H9 (cell line): ENCODE measurements around the gene RPL11. TPM values are rescaled to one million over a fixed set of nuclear protein-coding genes. Genes with fewer than 3 reads are reported as not detected.

ENCODE experiments used
- DNase-seq: peaks from one replicate; pipeline ENCODE4 v3.0.0-alpha.2; 2017
- H2AFZ ChIP-seq: one replicate; pipeline ENCODE4 v1.6.1; 2013; ENCODE audit warnings: mild to moderate bottlenecking, low read length, control low read depth, moderate library complexity
- H2AK5ac ChIP-seq: 2 replicates; pipeline ENCODE4 v1.6.1; 2013; ENCODE audit warnings: low read length, control low read depth, mixed read lengths; ENCODE audit not compliant: insufficient read length
- H2BK120ac ChIP-seq: one replicate; pipeline ENCODE4 v1.6.1; 2013; ENCODE audit warnings: low read depth, mild to moderate bottlenecking, low read length, control low read depth, inconsistent platforms; ENCODE audit not compliant: poor library complexity, severe bottlenecking
- H2BK12ac ChIP-seq: 2 replicates; pipeline ENCODE4 v1.6.1; 2013; ENCODE audit warnings: low read length, control low read depth, mixed read lengths, low read depth; ENCODE audit not compliant: insufficient read length
- H2BK15ac ChIP-seq: 2 replicates; pipeline ENCODE4 v1.6.1; 2013; ENCODE audit warnings: low read depth, low read length, control low read depth
- H2BK20ac ChIP-seq: one replicate; pipeline ENCODE4 v1.6.1; 2013; ENCODE audit warnings: low read depth, mild to moderate bottlenecking, low read length, control low read depth, inconsistent platforms; ENCODE audit not compliant: poor library complexity, severe bottlenecking
- H2BK5ac ChIP-seq: 2 replicates; pipeline ENCODE4 v1.6.1; 2013; ENCODE audit warnings: low read length, control low read depth, mixed read lengths; ENCODE audit not compliant: insufficient read length
- H3K14ac ChIP-seq: 2 replicates; pipeline ENCODE4 v1.6.1; 2013; ENCODE audit warnings: low read length, control low read depth; ENCODE audit not compliant: insufficient read depth
- H3K18ac ChIP-seq: 2 replicates; pipeline ENCODE4 v1.6.1; 2013; ENCODE audit warnings: low read depth, mild to moderate bottlenecking, mixed read lengths, low read length, control low read depth; ENCODE audit not compliant: insufficient read length
- H3K23ac ChIP-seq: 2 replicates; pipeline ENCODE4 v1.6.1; 2013; ENCODE audit warnings: low read length, control low read depth, mixed read lengths, low read depth; ENCODE audit not compliant: insufficient read length
- H3K23me2 ChIP-seq: 2 replicates; pipeline ENCODE4 v1.6.1; 2013; ENCODE audit warnings: low read depth, mild to moderate bottlenecking, mixed read lengths, low read length, control low read depth; ENCODE audit not compliant: insufficient read length, poor library complexity, severe bottlenecking
- H3K27ac ChIP-seq: 2 replicates; pipeline ENCODE4 v1.5.1; 2013; ENCODE audit warnings: low read length, control low read depth, mixed read lengths, low read depth; ENCODE audit not compliant: insufficient read length
- H3K27me3 ChIP-seq: 2 replicates; pipeline ENCODE4 v1.6.1; 2013; ENCODE audit warnings: low read length, control low read depth, inconsistent platforms; ENCODE audit not compliant: insufficient read depth
- H3K4ac ChIP-seq: 2 replicates; pipeline ENCODE4 v1.6.1; 2013; ENCODE audit warnings: low read depth, mild to moderate bottlenecking, control low read depth, inconsistent platforms, low read length, moderate library complexity
- H3K4me1 ChIP-seq: 2 replicates; pipeline ENCODE4 v1.6.1; 2013; ENCODE audit warnings: low read length, control low read depth, inconsistent platforms; ENCODE audit not compliant: insufficient read depth
- H3K4me2 ChIP-seq: 2 replicates; pipeline ENCODE4 v1.6.1; 2013; ENCODE audit warnings: low read length, control low read depth, mixed read lengths; ENCODE audit not compliant: insufficient read length, insufficient read depth
- H3K56ac ChIP-seq: 2 replicates; pipeline ENCODE4 v1.6.1; 2013; ENCODE audit warnings: low read depth, mild to moderate bottlenecking, mixed read lengths, low read length, control low read depth; ENCODE audit not compliant: insufficient read length
- H3K79me1 ChIP-seq: 2 replicates; pipeline ENCODE4 v1.6.1; 2013; ENCODE audit warnings: low read depth, mild to moderate bottlenecking, moderate library complexity, low read length, control low read depth, inconsistent platforms; ENCODE audit not compliant: insufficient read depth, poor library complexity, severe bottlenecking
- H3K79me2 ChIP-seq: 2 replicates; pipeline ENCODE4 v1.6.1; 2013; ENCODE audit warnings: low read length, control low read depth, inconsistent platforms; ENCODE audit not compliant: insufficient read depth
- H3K9ac ChIP-seq: 2 replicates; pipeline ENCODE4 v1.6.1; 2013; ENCODE audit warnings: low read length, control low read depth, mixed read lengths; ENCODE audit not compliant: insufficient read length; ENCODE audit errors: extremely low read depth
- H3K9me3 ChIP-seq: one replicate; pipeline ENCODE4 v1.6.1; 2013; ENCODE audit warnings: low read depth, low read length, inconsistent platforms; ENCODE audit not compliant: control insufficient read depth
- H3T11ph ChIP-seq: one replicate; pipeline ENCODE4 v1.6.1; 2013; ENCODE audit warnings: mild to moderate bottlenecking, low read length, control low read depth, inconsistent platforms
- H4K20me1 ChIP-seq: one replicate; pipeline ENCODE4 v1.6.1; 2013; ENCODE audit not compliant: control insufficient read depth, insufficient read length, insufficient read depth
- H4K5ac ChIP-seq: 2 replicates; pipeline ENCODE4 v1.6.1; 2013; ENCODE audit warnings: low read depth, mild to moderate bottlenecking, mixed read lengths, low read length, control low read depth; ENCODE audit not compliant: insufficient read length
- H4K8ac ChIP-seq: replicated peaks from 2 replicates; pipeline ENCODE4 v1.6.1; 2013; ENCODE audit warnings: low read length, control low read depth, mixed read lengths, low read depth; ENCODE audit not compliant: insufficient read length
- H4K91ac ChIP-seq: 2 replicates; pipeline ENCODE4 v1.6.1; 2013; ENCODE audit warnings: low read depth, mild to moderate bottlenecking, moderate library complexity, mixed read lengths, low read length, control low read depth; ENCODE audit not compliant: insufficient read length
- H3K27ac Mint-ChIP-seq, 3 experiments: 2 replicates in 2 of 3; 3 replicates in 1 of 3; pipeline ENCODE4 v1.8.0; 2020 to 2021; ENCODE audit warnings: mixed read lengths in 3 of 3, mild to moderate bottlenecking in 1 of 3, moderate library complexity in 1 of 3
- H3K27me3 Mint-ChIP-seq: 2 replicates; pipeline ENCODE4 v1.8.0; 2021; ENCODE audit warnings: low read depth, mild to moderate bottlenecking, moderate library complexity, mixed read lengths
- H3K36me3 Mint-ChIP-seq, 3 experiments: 2 replicates in 2 of 3; 3 replicates in 1 of 3; pipeline ENCODE4 v1.8.0; 2020 to 2021; ENCODE audit warnings: low read depth in 3 of 3, mixed read lengths in 3 of 3; ENCODE audit not compliant: insufficient read depth in 1 of 3
- H3K4me1 Mint-ChIP-seq, 2 experiments: 2 replicates each; pipeline ENCODE4 v1.8.0; 2020; ENCODE audit warnings: mixed read lengths in 2 of 2
- H3K4me3 Mint-ChIP-seq, 2 experiments: 2 replicates in 1 of 2; 3 replicates in 1 of 2; pipeline ENCODE4 v1.8.0; 2020 to 2021; ENCODE audit warnings: mild to moderate bottlenecking in 2 of 2, mixed read lengths in 2 of 2, moderate library complexity in 1 of 2
- H3K9me3 Mint-ChIP-seq, 2 experiments: 2 replicates in 1 of 2; 3 replicates in 1 of 2; pipeline ENCODE4 v1.8.0; 2020; ENCODE audit warnings: mild to moderate bottlenecking in 2 of 2, mixed read lengths in 2 of 2, moderate library complexity in 1 of 2
- CTCF ChIP-seq: fragments of 200-600 bp; sonication (generic); conservative IDR thresholded peaks from 3 replicates; pipeline ENCODE4 v1.8.0; 2021; ENCODE audit warnings: antibody characterized with exemption, mild to moderate bottlenecking
- WGBS: extraction: QIAGEN DNeasy Blood & Tissue Kit; methylation state at CpG from one replicate; pipeline ENCODE4 v1.1.7; 2013; ENCODE audit warnings: missing lambda C conversion rate, low lambda C conversion rate, mixed read lengths; ENCODE audit not compliant: insufficient read length; ENCODE audit errors: extremely low coverage; 5-methylcytosine and 5-hydroxymethylcytosine counted together
- total RNA-seq: library from RNA; stranded (reverse); gene quantifications from 2 replicates; pipeline ENCODE4 v1.2.1, GENCODE V29; 2021

Gene RPL11
- total RNA-seq, 1 experiment from 2014 or later: 1,618 TPM

DNA sequence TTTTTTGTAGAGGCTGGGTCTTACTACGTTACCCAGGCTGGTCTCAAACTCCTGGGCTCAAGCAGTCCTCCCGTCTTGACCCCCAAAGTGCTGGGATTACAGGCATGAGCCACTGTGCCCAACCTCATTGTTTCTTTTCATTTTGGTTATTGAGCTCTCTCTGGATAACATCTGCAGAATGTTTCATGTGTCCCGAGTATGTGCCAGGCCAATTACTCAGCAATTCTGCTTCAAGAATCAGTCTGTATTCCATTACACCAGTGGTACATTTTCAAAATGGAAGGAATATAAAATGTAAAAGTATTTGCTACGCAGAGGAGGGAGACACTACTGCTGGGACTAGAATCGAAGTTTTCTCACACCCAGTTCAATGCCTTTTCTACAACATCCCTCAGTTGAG, 50.0 kb downstream of the RPL11 start:
- H4K8ac ChIP-seq: no peak overlapping the region
- no peak overlapping the region for H3K27ac ChIP-seq
- no peak for DNase-seq
- H2AFZ ChIP-seq: no peak overlapping the region
- no peak overlapping the region for H3K4me2 ChIP-seq
- no peak overlapping the region for H2BK12ac ChIP-seq
- H3K27me3 Mint-ChIP-seq: no peaks in the 10 kb centered on the region; the same call in 1 of the 2 replicates
- no peak overlapping the region for H4K5ac ChIP-seq
- no peaks in the 10 kb centered on the region for H4K20me1 ChIP-seq
- H3K23ac ChIP-seq: no peak overlapping the region
- no peaks in the 10 kb centered on the region for H3K9me3 ChIP-seq
- WGBS: no CpG with 5 or more reads among the region's 5 CpGs
- no peak for TF ChIP-seq CTCF
- peaks cover 13% of the 10 kb centered on the region for H3K23me2 ChIP-seq
- H2BK15ac ChIP-seq: no peak overlapping the region
- H3K79me2 ChIP-seq: peaks cover 9% of the 10 kb centered on the region; the same call in 1 of the 2 replicates
- H3T11ph ChIP-seq: no peak overlapping the region
- H3K4ac ChIP-seq: no peak overlapping the region
- H2AK5ac ChIP-seq: no peak overlapping the region
- H3K18ac ChIP-seq: no peak overlapping the region
- peak overlapping the region in 1 of 2 experiments; percentile 15; a peak in 1 of 5 replicates for H3K4me3 Mint-ChIP-seq
- no peaks in the 10 kb centered on the region for H3K79me1 ChIP-seq
- peaks cover 0 to 9% (median 3%) of the 10 kb centered on the region in 3 experiments; a peak in 4 of 7 replicates for H3K36me3 Mint-ChIP-seq
- H2BK120ac ChIP-seq: no peak overlapping the region
- no peak overlapping the region for H3K56ac ChIP-seq
- H3K14ac ChIP-seq: no peak overlapping the region
- H3K4me1 ChIP-seq: no peaks in the 10 kb centered on the region
- H3K9me3 Mint-ChIP-seq: no peaks in the 10 kb centered on the region; a peak in 1 of 5 replicates
- H2BK20ac ChIP-seq: no peak overlapping the region
- H3K27me3 ChIP-seq: no peaks in the 10 kb centered on the region
- no peak overlapping the region for H3K9ac ChIP-seq
- no peak overlapping the region for H2BK5ac ChIP-seq
- H3K27ac Mint-ChIP-seq: no peak overlapping the region
- no peak overlapping the region for H4K91ac ChIP-seq
- H3K4me1 Mint-ChIP-seq: peaks cover 18 to 19% of the 10 kb centered on the region in 2 experiments
